ENCODE measurements around the gene ASXL3.

DNA sequence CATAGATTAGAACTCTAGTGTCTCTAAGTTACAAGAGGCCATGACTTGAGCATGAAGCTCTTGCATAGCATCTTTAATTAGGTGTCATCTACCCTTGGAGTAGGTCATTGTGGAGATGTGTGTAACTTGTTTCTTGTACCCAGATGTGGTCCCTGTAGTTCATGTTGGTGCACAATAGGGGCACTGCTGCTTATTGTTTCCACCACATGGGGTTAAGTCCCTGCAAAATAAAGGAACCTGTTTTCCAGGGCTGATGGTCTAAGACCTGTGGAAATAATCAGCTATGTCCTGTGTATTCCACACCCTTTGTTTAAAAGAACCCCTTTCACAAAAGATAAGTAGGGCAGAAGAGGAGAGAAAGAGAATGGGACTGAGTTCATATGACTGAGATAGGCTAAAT lies 28.6 kb downstream of the ASXL3 start:
- TF ChIP-seq TAF1 (IDR thresholded peaks at IDR 0.05; ENCODE audit: low read depth, low read length): no peak
- TF ChIP-seq POLR2AphosphoS5 (IDR thresholded peaks at IDR 0.05; ENCODE audit: low read depth, low read length): no peak

All from GM12891 (cell line).